IMR-90 (cell line): ENCODE data around the gene TBCK. TPM values are rescaled to one million over a fixed set of nuclear protein-coding genes. Genes with fewer than 3 reads are reported as not detected.

ENCODE experiments used
- ATAC-seq: fragments of 200-7000 bp; cut with Tn5 transposase; 2 replicates; pipeline ENCODE4 v1.9.1; 2020; ENCODE audit warnings: low read depth, mild to moderate bottlenecking, moderate library complexity
- BruUV-seq: library from RNA; stranded (reverse); fragments of 400-500 nt; replicated peaks from 2 replicates; lab custom pipeline; 2021; lab: Mats Ljungman, UMichigan
- CTCF ChIA-PET: fragments of 300-600 bp; formaldehyde crosslinking; extraction: SDS; loops from one replicate; lab custom pipeline; 2021; ENCODE audit warnings: antibody characterized with exemption; lab: Yijun Ruan, JAX
- POLR2A ChIA-PET: fragments of 300-600 bp; sonication (Branson Sonifier 250); formaldehyde crosslinking; loops from one replicate; lab custom pipeline; 2022; ENCODE audit warnings: antibody characterized with exemption; ENCODE audit not compliant: unreplicated experiment; lab: Charles Lee
- DNase-seq: peaks from one replicate; pipeline ENCODE4 v3.0.0; 2013
- H2AFZ ChIP-seq: replicated peaks from 2 replicates; pipeline ENCODE3; 2013; ENCODE audit warnings: low read length, mild to moderate bottlenecking; ENCODE audit not compliant: poor library complexity
- H2AK5ac ChIP-seq: 2 replicates; pipeline ENCODE4 v1.6.1; 2013; ENCODE audit warnings: low read depth, low read length, inconsistent platforms
- H2AK9ac ChIP-seq: replicated peaks from 2 replicates; pipeline ENCODE3; 2013; ENCODE audit warnings: mild to moderate bottlenecking, low read depth, low read length, moderate library complexity; ENCODE audit not compliant: poor library complexity
- H2BK120ac ChIP-seq: 2 replicates; pipeline ENCODE4 v1.6.1; 2013; ENCODE audit warnings: low read depth, low read length, inconsistent platforms
- H2BK15ac ChIP-seq: 3 replicates; pipeline ENCODE4 v1.6.1; 2013; ENCODE audit warnings: low read depth, low read length, inconsistent platforms
- H2BK20ac ChIP-seq: 2 replicates; pipeline ENCODE4 v1.6.1; 2013; ENCODE audit warnings: low read depth, mild to moderate bottlenecking, inconsistent platforms, low read length, moderate library complexity
- H2BK5ac ChIP-seq: 2 replicates; pipeline ENCODE4 v1.6.1; 2013; ENCODE audit warnings: mild to moderate bottlenecking, low read depth, low read length, inconsistent platforms; ENCODE audit not compliant: poor library complexity, severe bottlenecking
- H3K14ac ChIP-seq: replicated peaks from 2 replicates; pipeline ENCODE4 v1.6.1; 2013; ENCODE audit warnings: low read depth, low read length, inconsistent platforms
- H3K18ac ChIP-seq: 2 replicates; pipeline ENCODE4 v1.6.1; 2013; ENCODE audit warnings: low read depth, low read length, control low read depth
- H3K23ac ChIP-seq: 2 replicates; pipeline ENCODE4 v1.6.1; 2013; ENCODE audit warnings: low read depth, low read length, inconsistent platforms
- H3K27ac ChIP-seq: 2 replicates; pipeline ENCODE4 v1.5.1; 2013; ENCODE audit warnings: mild to moderate bottlenecking, control low read depth, low read length; ENCODE audit not compliant: insufficient read depth
- H3K27me3 ChIP-seq: 2 replicates; pipeline ENCODE4 v1.6.1; 2013; ENCODE audit warnings: low read length; ENCODE audit not compliant: control insufficient read depth, insufficient read depth
- H3K36me3 ChIP-seq: 2 replicates; pipeline ENCODE4 v1.6.1; 2013; ENCODE audit warnings: low read length, mixed read lengths; ENCODE audit not compliant: control insufficient read depth, insufficient read depth
- H3K4ac ChIP-seq: 2 replicates; pipeline ENCODE4 v1.6.1; 2013; ENCODE audit warnings: low read depth, low read length, inconsistent platforms
- H3K4me1 ChIP-seq: 2 replicates; pipeline ENCODE4 v1.6.1; 2013; ENCODE audit warnings: low read length, mixed read lengths; ENCODE audit not compliant: control insufficient read depth, insufficient read depth
- H3K4me2 ChIP-seq: 2 replicates; pipeline ENCODE4 v1.6.1; 2013; ENCODE audit warnings: low read depth, mild to moderate bottlenecking, control low read depth, low read length, moderate library complexity
- H3K4me3 ChIP-seq: 2 replicates; pipeline ENCODE4 v1.5.1; 2013; ENCODE audit warnings: low read depth, mild to moderate bottlenecking, control low read depth, low read length, moderate library complexity; ENCODE audit not compliant: insufficient read depth
- H3K56ac ChIP-seq: 2 replicates; pipeline ENCODE4 v1.6.1; 2013; ENCODE audit warnings: low read length, inconsistent platforms; ENCODE audit not compliant: insufficient read depth; ENCODE audit errors: extremely low read depth
- H3K79me1 ChIP-seq, 2 experiments: 2 replicates each; pipeline ENCODE4 v1.6.1; 2013; ENCODE audit warnings: low read length in 2 of 2, inconsistent platforms in 1 of 2, low read depth in 1 of 2
- H3K9ac ChIP-seq: 2 replicates; pipeline ENCODE4 v1.6.1; 2013; ENCODE audit warnings: low read depth, low read length, control low read depth
- H3K9me1 ChIP-seq: 2 replicates; pipeline ENCODE4 v1.6.1; 2013; ENCODE audit warnings: low read length, inconsistent platforms; ENCODE audit not compliant: insufficient read depth
- H3K9me3 ChIP-seq: 2 replicates; pipeline ENCODE4 v1.6.1; 2013; ENCODE audit warnings: low read length; ENCODE audit not compliant: control insufficient read depth, insufficient read depth
- H4K20me1 ChIP-seq: 2 replicates; pipeline ENCODE4 v1.6.1; 2013; ENCODE audit warnings: low read length, inconsistent platforms; ENCODE audit not compliant: insufficient read depth
- H4K5ac ChIP-seq: 2 replicates; pipeline ENCODE4 v1.6.1; 2013; ENCODE audit warnings: mild to moderate bottlenecking, low read depth, low read length, control low read depth
- H4K8ac ChIP-seq, 2 experiments: 2 replicates each; pipeline ENCODE4 v1.6.1; 2013; ENCODE audit warnings: low read depth in 2 of 2, low read length in 2 of 2, control low read depth in 1 of 2, inconsistent platforms in 1 of 2
- H4K91ac ChIP-seq: 2 replicates; pipeline ENCODE4 v1.6.1; 2013; ENCODE audit warnings: low read depth, low read length, inconsistent platforms; ENCODE audit not compliant: insufficient read depth
- CEBPB ChIP-seq: IDR thresholded peaks from 2 replicates; pipeline ENCODE4 v1.6.1; 2012; ENCODE audit warnings: low read depth, low read length, improper control_type of control experiment
- CTCF ChIP-seq: conservative IDR thresholded peaks from 2 replicates; pipeline ENCODE4 v1.5.1; 2012; ENCODE audit warnings: mild to moderate bottlenecking, low read depth, low read length, improper control_type of control experiment
- ELK1 ChIP-seq: fragments of 150-350 bp; IDR thresholded peaks from 2 replicates; pipeline ENCODE4 v1.6.1; 2016; ENCODE audit warnings: low read depth, mild to moderate bottlenecking, low read length, moderate library complexity, borderline replicate concordance
- FOS ChIP-seq: fragments of 150-350 bp; IDR thresholded peaks from 2 replicates; pipeline ENCODE4 v1.6.1; 2016; ENCODE audit warnings: low read depth, low read length
- MAFK ChIP-seq: IDR thresholded peaks from 2 replicates; pipeline ENCODE4 v1.6.1; 2012; ENCODE audit warnings: low read depth, low read length, improper control_type of control experiment
- MAZ ChIP-seq: IDR thresholded peaks from 2 replicates; pipeline ENCODE4 v1.6.1; 2012; ENCODE audit warnings: low read depth, mild to moderate bottlenecking, low read length, improper control_type of control experiment, moderate library complexity, borderline replicate concordance
- MXI1 ChIP-seq: IDR thresholded peaks from 2 replicates; pipeline ENCODE4 v1.6.1; 2012; ENCODE audit warnings: low read depth, mild to moderate bottlenecking, low read length, moderate library complexity, borderline replicate concordance
- WGBS, 2 experiments: methylation state at CpG; one replicate each; pipeline versions ENCODE4 v1.1.5 to v1.1.7; 2013; ENCODE audit warnings: missing lambda C conversion rate in 2 of 2; ENCODE audit not compliant: insufficient read length in 1 of 2; ENCODE audit errors: extremely low coverage in 2 of 2; 5-methylcytosine and 5-hydroxymethylcytosine counted together
- dilution Hi-C: fragments of 300-500 bp; cut with HindIII; formaldehyde crosslinking; loops from one replicate; pipeline ENCODE4 v1.14.3; 2018; ENCODE audit warnings: low sequenced_read_pairs; ENCODE audit not compliant: unreplicated experiment
- in situ Hi-C: fragments of 300-500 bp; cut with MboI; formaldehyde crosslinking; loops from 3 replicates; pipeline ENCODE4 v1.14.3; 2019; ENCODE audit warnings: low sequenced_read_pairs, inconsistent platforms, mixed read lengths
- intact Hi-C: fragments of 100-400 bp; cut with micrococcal nuclease; formaldehyde crosslinking; loops from 2 replicates; pipeline ENCODE4 v1.10.0; 2022
- polyA plus RNA-seq, 3 experiments: library from polyadenylated mRNA; depleted of rRNA; stranded (reverse); fragments of >200 nt; gene quantifications; 2 replicates each; pipeline ENCODE4 v1.2.3, GENCODE V29; 2012; ENCODE audit warnings: low replicate concordance in 1 of 3
- total RNA-seq: library from RNA; depleted of rRNA; stranded (reverse); fragments of >200 nt; gene quantifications from 2 replicates; pipeline ENCODE4 v1.2.3, GENCODE V29; 2012

TBCK gene
- total and polyA plus RNA-seq, 2 of the 4 experiments (the other 2 are of a cell fraction): 10.7 to 29.9 TPM

GRCh38 chr4:106339431-106339830 is 23.4 kb upstream of the TBCK start:
- H4K20me1 ChIP-seq: no peaks in the 10 kb centered on the region
- no peaks in the 10 kb centered on the region; the same call in 1 of the 2 replicates for H3K9me3 ChIP-seq
- H3K79me1 ChIP-seq: peaks cover 12% of the 10 kb centered on the region in 2 experiments; a peak in 3 of 4 replicates
- no peak overlapping the region for H3K4me3 ChIP-seq
- H2BK120ac ChIP-seq: no peak overlapping the region
- H3K4me2 ChIP-seq: no peak overlapping the region
- no peak overlapping the region for H4K91ac ChIP-seq
- H3K23ac ChIP-seq: no peak overlapping the region
- H3K14ac ChIP-seq: no peak overlapping the region
- ATAC-seq (no peak), DNase-seq (no peak)
- intact Hi-C loops (no loop called here), in situ Hi-C loops (no loop called here), dilution Hi-C loops (no loop called here)
- BruUV-seq: no TSS peak
- no peak overlapping the region for H4K8ac ChIP-seq
- no peak for TF ChIP-seq MXI1
- no peak for TF ChIP-seq FOS
- no peak for TF ChIP-seq CTCF
- no peak for TF ChIP-seq CEBPB
- TF ChIP-seq ELK1: no peak
- TF ChIP-seq MAZ: no peak
- TF ChIP-seq MAFK: no peak
- no peak overlapping the region for H2AFZ ChIP-seq
- H4K5ac ChIP-seq: no peak overlapping the region
- H2AK9ac ChIP-seq: no peak overlapping the region
- H3K4me1 ChIP-seq: no peaks in the 10 kb centered on the region
- H3K56ac ChIP-seq: no peak overlapping the region
- H3K9me1 ChIP-seq: no peaks in the 10 kb centered on the region
- H3K27me3 ChIP-seq: no peaks in the 10 kb centered on the region
- no peak overlapping the region for H2BK5ac ChIP-seq
- no peak overlapping the region for H2BK15ac ChIP-seq
- no peak overlapping the region for H3K18ac ChIP-seq
- H2AK5ac ChIP-seq: no peak overlapping the region
- H3K4ac ChIP-seq: no peak overlapping the region
- CTCF ChIA-PET: no interaction called here
- WGBS, 2 experiments: no CpG with 5 or more reads among the region's 4 CpGs
- peaks cover 15% of the 10 kb centered on the region for H3K36me3 ChIP-seq
- POLR2A ChIA-PET: no interaction called here
- no peak overlapping the region for H3K9ac ChIP-seq
- H2BK20ac ChIP-seq: no peak overlapping the region
- no peak overlapping the region for H3K27ac ChIP-seq
